ENCODE results near the gene PLEKHH2. TPM values are rescaled to one million over a fixed set of nuclear protein-coding genes. Genes with fewer than 3 reads are reported as not detected.

Gene PLEKHH2
- total RNA-seq, 1 donor from 2014 or later = 2.3 TPM

DNA sequence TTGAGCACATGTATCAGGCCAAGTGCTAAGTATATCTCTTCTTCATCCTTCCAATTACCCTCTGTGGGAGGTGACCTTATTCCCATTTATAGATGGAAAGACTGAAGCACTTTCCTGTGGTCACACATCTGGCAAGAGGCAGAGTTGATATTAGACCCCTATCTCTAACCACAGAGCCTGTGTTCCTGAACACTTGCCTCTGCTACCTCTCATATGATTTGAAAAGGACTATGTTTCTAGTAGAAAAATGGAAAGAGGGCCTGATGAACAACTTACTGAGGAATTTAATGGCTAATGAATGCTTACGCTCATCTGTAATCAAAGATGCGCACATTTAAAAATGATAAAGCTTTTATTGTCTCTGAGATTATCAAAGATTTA, 90.6 kb downstream of the PLEKHH2 start:
- DNase-seq (ENCODE audit: low read depth) = no peak
- TF ChIP-seq, protein P1, sequence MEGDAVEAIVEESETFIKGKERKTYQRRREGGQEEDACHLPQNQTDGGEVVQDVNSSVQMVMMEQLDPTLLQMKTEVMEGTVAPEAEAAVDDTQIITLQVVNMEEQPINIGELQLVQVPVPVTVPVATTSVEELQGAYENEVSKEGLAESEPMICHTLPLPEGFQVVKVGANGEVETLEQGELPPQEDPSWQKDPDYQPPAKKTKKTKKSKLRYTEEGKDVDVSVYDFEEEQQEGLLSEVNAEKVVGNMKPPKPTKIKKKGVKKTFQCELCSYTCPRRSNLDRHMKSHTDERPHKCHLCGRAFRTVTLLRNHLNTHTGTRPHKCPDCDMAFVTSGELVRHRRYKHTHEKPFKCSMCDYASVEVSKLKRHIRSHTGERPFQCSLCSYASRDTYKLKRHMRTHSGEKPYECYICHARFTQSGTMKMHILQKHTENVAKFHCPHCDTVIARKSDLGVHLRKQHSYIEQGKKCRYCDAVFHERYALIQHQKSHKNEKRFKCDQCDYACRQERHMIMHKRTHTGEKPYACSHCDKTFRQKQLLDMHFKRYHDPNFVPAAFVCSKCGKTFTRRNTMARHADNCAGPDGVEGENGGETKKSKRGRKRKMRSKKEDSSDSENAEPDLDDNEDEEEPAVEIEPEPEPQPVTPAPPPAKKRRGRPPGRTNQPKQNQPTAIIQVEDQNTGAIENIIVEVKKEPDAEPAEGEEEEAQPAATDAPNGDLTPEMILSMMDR (IDR thresholded peaks at IDR 0.05; ENCODE audit: insufficient read depth, low read length, poor library complexity, severe bottlenecking) = no peak
- Histone ChIP-seq H3K27me3 (ENCODE audit: control insufficient read depth, insufficient read depth, low read length) (no peaks in the 10 kb centered on the region), H3K4me3 (ENCODE audit: low read depth, low read length) (no peak overlapping the region), H3K36me3 (ENCODE audit: control insufficient read depth, insufficient read depth, low read length) (no peaks in the 10 kb centered on the region)

DNA sequence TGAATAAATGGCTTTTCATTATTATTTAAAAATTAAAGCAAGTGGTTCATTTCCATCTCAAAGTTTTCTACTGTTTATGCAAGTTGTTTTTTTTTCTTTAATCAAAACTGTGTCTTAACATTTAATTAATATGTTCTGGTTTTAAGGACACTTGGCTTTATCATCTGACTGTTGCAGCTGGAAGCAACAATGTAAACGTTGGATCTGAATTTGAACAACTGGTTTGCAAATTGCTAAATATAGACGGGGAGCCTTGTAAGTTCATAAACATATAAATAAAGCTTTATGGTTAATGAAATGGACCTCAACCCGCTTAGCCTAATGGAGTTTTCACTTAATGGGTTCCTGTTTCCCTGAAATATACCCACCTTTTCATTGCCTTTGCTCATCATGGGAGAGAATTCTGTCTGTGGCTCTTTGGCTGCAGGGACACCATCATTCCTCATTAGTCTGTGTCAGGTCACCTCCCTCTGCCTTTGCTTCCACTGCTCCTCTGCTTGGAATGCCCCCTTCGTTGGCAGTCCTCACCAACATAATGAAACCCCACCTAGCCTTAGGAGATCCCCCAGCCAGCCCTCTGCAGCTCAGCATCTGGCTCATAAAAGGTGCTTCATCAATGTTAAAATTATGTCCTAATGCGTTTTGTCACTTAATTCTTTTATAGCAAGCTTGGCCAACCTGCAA, 92.6 kb downstream of the PLEKHH2 start:
- no peak for DNase-seq (ENCODE audit: low read depth)
- H3K36me3 ChIP-seq (ENCODE audit: control insufficient read depth, insufficient read depth, low read length) = no peaks in the 10 kb centered on the region

DNA sequence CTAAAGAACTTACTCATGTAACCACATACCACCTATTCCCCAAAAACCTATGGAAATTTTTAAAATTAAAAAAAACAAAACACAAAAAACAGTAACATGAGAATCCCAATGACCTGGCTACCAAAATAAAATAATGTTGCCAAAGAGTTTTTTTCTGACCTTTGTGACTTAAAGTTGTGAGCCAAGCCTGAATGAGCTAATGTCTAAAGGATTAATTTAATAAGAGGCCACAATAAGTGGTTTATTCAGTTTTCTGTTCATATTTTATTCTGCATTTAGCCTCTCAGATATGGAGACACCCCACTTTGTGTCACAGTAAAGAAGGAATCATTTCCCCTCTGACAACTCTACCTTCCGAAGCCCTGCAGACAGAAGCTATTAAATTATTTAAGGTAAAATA, 94.2 kb downstream of the PLEKHH2 start:
- no peaks in the 10 kb centered on the region for H3K27me3 ChIP-seq (ENCODE audit: control insufficient read depth, insufficient read depth, low read length)
- no peaks in the 10 kb centered on the region for H3K36me3 ChIP-seq (ENCODE audit: control insufficient read depth, insufficient read depth, low read length)
- no peak overlapping the region for H3K4me3 ChIP-seq (ENCODE audit: low read depth, low read length)
- no peak for DNase-seq (ENCODE audit: low read depth)
- TF ChIP-seq, protein P1 (IDR thresholded peaks at IDR 0.05; ENCODE audit: insufficient read depth, low read length, poor library complexity, severe bottlenecking) = no peak

More for the DNA sequence above, 92.6 kb downstream of the PLEKHH2 start:
- TF ChIP-seq, protein P1 (IDR thresholded peaks at IDR 0.05; ENCODE audit: insufficient read depth, low read length, poor library complexity, severe bottlenecking) = no peak
- Histone ChIP-seq H3K27me3 (ENCODE audit: control insufficient read depth, insufficient read depth, low read length) (no peaks in the 10 kb centered on the region), H3K4me3 (ENCODE audit: low read depth, low read length) (no peak overlapping the region)

DNA sequence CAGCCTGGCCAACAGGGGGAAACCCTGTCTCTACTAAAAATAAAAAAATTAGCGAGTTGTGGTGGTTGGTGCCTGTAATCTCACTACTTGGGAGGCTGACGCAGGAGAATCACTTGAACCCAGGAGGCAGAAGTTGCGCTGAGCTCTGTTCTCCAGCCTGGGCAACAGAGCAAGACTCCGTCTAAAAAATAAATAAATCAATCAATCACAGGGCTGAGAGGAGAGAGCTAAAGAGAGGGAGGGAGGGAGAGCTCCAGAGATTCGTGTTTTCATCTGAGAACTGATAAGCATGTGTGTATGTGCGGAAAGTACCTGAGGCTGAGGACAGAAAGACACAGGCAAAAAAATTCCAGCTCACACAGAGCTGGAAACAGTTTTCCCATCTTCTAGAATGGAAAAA, 99.6 kb downstream of the PLEKHH2 start:
- Histone ChIP-seq H3K36me3 (ENCODE audit: control insufficient read depth, insufficient read depth, low read length) (no peaks in the 10 kb centered on the region), H3K4me3 (ENCODE audit: low read depth, low read length) (no peak overlapping the region), H3K27me3 (ENCODE audit: control insufficient read depth, insufficient read depth, low read length) (no peaks in the 10 kb centered on the region)
- TF ChIP-seq, protein P1 (IDR thresholded peaks at IDR 0.05; ENCODE audit: insufficient read depth, low read length, poor library complexity, severe bottlenecking) = no peak
- no peak for DNase-seq (ENCODE audit: low read depth)

DNA sequence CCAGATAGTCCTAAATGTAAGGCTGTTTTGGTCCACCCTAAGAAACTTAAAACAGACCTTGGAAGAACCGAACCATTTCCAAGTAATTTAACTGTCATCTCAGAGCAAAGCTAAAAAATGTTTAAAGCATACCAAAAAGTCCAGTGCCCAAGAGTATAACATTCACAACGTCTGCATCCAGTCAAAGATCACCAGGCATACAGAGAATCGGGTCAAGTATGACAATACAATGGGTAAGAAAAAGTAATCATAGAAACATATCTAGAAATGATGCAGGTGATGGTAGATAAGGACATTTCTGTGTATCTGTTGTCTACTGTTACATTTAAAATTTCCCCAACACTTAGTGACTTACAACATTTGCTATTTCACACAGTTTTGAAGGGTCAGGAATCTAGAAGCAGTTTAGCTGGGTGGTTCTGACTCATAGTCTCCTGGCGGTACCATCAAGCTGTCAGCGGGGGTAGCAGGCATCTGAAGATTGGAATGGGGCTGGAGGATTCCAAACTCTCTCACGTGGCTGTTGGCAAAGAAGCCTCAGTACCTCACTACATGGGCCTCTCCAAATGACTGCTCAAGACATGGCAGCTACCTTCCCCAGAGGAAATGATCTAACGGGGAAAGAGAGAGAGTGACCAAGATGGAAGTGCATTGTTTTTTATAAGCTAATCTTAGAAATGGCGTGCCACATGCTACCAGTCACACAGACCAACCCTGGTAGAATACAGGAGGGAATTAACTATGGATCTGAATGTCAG, 100.2 kb downstream of the PLEKHH2 start:
- TF ChIP-seq, protein P1 (IDR thresholded peaks at IDR 0.05; ENCODE audit: insufficient read depth, low read length, poor library complexity, severe bottlenecking) = no peak
- Histone ChIP-seq H3K4me3 (ENCODE audit: low read depth, low read length) (no peak overlapping the region), H3K27me3 (ENCODE audit: control insufficient read depth, insufficient read depth, low read length) (no peaks in the 10 kb centered on the region), H3K36me3 (ENCODE audit: control insufficient read depth, insufficient read depth, low read length) (no peaks in the 10 kb centered on the region)
- peak; percentile 59 for DNase-seq (ENCODE audit: low read depth)
